ENCODE measurements around the gene OR8B4.

DNA sequence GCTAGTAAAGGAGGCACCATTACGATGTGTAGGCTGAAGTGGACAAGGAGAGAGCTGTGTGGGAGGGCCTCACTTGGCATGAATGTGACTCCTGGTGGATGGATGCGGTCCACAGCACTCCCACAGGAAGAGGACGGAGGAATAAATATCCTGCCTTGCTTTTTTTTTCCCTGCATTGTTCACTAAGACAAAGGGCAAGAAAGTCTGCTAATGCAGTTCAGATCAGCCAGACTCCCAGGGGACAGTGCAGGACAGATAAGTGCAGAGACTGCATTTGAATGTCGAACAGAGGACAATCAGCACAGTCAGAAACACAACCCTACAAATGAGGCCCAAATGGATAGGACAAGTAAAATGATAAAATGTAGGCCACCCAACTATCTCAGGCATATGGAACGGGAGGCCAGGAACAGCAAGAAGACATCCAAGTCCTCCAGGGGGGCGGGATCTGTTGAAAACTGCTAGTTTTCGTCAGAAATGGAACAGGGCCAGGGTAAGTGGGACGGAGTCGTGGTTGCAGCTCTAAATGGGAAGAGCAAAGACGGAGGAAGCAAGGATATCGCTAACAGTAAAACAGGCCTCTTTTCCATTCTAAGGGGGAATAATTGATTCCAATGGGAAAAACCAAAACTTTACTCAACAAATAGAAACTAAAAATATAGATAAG is 46.0 kb upstream of the OR8B4 start:
- TF ChIP-seq, protein P1, sequence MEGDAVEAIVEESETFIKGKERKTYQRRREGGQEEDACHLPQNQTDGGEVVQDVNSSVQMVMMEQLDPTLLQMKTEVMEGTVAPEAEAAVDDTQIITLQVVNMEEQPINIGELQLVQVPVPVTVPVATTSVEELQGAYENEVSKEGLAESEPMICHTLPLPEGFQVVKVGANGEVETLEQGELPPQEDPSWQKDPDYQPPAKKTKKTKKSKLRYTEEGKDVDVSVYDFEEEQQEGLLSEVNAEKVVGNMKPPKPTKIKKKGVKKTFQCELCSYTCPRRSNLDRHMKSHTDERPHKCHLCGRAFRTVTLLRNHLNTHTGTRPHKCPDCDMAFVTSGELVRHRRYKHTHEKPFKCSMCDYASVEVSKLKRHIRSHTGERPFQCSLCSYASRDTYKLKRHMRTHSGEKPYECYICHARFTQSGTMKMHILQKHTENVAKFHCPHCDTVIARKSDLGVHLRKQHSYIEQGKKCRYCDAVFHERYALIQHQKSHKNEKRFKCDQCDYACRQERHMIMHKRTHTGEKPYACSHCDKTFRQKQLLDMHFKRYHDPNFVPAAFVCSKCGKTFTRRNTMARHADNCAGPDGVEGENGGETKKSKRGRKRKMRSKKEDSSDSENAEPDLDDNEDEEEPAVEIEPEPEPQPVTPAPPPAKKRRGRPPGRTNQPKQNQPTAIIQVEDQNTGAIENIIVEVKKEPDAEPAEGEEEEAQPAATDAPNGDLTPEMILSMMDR (IDR thresholded peaks at IDR 0.05): no peak
- no peak for TF ChIP-seq ZFX (IDR thresholded peaks at IDR 0.05; ENCODE audit: borderline replicate concordance)

Measured in 22Rv1 (cell line).